ENCODE results near the gene GBX1.

GBX1 gene

GRCh38 chr7:151125470-151125845 lies 42.0 kb downstream of the GBX1 start:
- no peak for DNase-seq

GRCh38 chr7:151124899-151125399 lies 42.5 kb downstream of the GBX1 start:
- no peak for DNase-seq

- DNase-seq: no peak
Observed at GRCh38 chr7:151124481-151124880, 43.0 kb downstream of the GBX1 start.

- peak; percentile 78 to 85 for DNase-seq
Observed at GRCh38 chr7:151123822-151124464, 43.6 kb downstream of the GBX1 start.

GRCh38 chr7:151123158-151123821 lies 44.2 kb downstream of the GBX1 start:
- DNase-seq: no peak

GRCh38 chr7:151122796-151123157 lies 44.7 kb downstream of the GBX1 start:
- no peak for DNase-seq

- no peak for DNase-seq
Observed at GRCh38 chr7:151122276-151122675, 45.2 kb downstream of the GBX1 start.

- DNase-seq: no peak
Observed at GRCh38 chr7:151121380-151122170, 45.9 kb downstream of the GBX1 start.

GRCh38 chr7:151120896-151121295 lies 46.6 kb downstream of the GBX1 start:
- no peak for DNase-seq

- no peak for DNase-seq
Observed at GRCh38 chr7:151119902-151120301, 47.6 kb downstream of the GBX1 start.

GRCh38 chr7:151119055-151119415 lies 48.5 kb downstream of the GBX1 start:
- DNase-seq: no peak

GRCh38 chr7:151118108-151119054 lies 49.1 kb downstream of the GBX1 start:
- DNase-seq: no peak

- peak in 1 of 2 donors; percentile 54 for DNase-seq
Observed at GRCh38 chr7:151117565-151117964, 49.9 kb downstream of the GBX1 start.

GRCh38 chr7:151116603-151117440 lies 50.7 kb downstream of the GBX1 start:
- no peak for DNase-seq

- no peak for DNase-seq
Observed at GRCh38 chr7:151115836-151116418, 51.6 kb downstream of the GBX1 start.

GRCh38 chr7:151115121-151115835 lies 52.2 kb downstream of the GBX1 start:
- DNase-seq: peak in 1 of 2 donors; percentile 31

GRCh38 chr7:151114151-151115090 lies 53.1 kb downstream of the GBX1 start:
- DNase-seq: no peak

- no peak for DNase-seq
Observed at GRCh38 chr7:151113344-151114150, 53.9 kb downstream of the GBX1 start.
